Measurements from ENCODE around the gene FKBP1A.

FKBP1A gene

DNA sequence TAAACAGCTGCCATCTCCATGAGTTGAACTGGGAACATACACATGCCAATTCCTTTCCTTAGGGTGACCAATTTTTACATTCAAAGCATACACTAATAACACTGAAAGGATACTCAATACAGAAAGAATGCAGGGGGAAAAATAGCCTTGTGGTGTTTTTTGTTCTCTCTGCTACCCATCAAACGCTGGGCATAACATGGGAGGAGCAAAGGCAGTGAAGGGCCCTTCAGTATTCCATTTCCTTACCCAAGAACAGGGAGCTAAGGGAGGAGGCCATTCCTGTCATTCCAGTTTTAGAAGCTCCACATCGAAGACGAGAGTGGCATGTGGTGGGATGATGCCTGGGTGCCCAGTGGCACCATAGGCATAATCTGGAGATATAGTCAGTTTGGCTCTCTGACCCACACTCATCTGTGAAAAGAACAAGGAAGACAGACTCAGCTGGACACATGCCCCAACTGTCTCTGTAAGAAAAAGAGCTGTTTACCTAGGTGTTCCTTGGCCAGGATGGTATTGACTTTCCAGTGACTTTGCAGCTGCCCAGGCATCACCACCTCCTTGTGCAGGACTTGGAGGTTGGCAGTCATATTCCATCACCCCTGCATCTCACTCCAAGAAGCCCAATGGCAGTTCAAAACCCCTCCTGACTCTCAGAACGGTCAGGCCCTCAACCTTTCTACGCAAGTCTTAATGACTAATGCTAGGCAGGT, 20.9 kb downstream of the FKBP1A start:
- no peak for DNase-seq (ENCODE audit: insufficient read length)

GRCh38 chr20:1371202-1371782, 21.6 kb downstream of the FKBP1A start:
- DNase-seq (ENCODE audit: insufficient read length) (no peak), FAIRE-seq (no peak)
- TF ChIP-seq TAF1 (IDR thresholded peaks at IDR 0.05; ENCODE audit: borderline replicate concordance, low read depth, low read length): no peak
- TF ChIP-seq POLR2A (IDR thresholded peaks at IDR 0.05; ENCODE audit: low read depth, low read length): no peak
- TF ChIP-seq POLR2AphosphoS5 (IDR thresholded peaks at IDR 0.05; ENCODE audit: low read depth, low read length): no peak

More for the DNA sequence above, 20.9 kb downstream of the FKBP1A start:
- no peak for FAIRE-seq
- TF ChIP-seq POLR2AphosphoS5 (IDR thresholded peaks at IDR 0.05; ENCODE audit: low read depth, low read length): no peak
- TF ChIP-seq TAF1 (IDR thresholded peaks at IDR 0.05; ENCODE audit: borderline replicate concordance, low read depth, low read length): no peak
- no peak for TF ChIP-seq POLR2A (IDR thresholded peaks at IDR 0.05; ENCODE audit: low read depth, low read length)

DNA sequence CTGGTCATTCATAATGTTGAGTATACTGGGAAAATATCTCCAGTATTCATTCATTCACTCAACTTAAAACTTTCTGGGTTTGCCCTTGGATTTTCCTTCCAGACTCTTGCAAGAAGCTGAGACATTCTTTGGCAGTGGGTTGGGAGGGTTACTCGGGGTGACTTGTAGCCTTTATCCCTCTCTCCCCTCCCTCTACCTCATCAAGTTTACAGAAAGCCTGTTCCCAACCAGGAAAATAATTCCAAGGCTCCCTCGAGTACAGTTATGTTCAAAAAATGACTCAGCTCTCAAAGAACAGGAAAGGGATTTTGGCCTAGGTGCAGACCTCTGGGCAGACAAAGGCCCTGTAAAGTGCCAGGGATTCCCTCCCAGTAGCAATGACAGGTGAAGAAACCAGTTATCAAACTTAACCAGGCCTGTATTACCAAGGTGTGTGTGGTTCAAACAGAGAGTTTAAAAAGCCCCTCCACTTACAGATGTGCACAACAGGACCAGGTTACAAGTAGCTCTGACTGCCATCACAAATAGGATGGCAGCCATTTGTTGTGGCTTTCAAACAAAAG, 22.2 kb downstream of the FKBP1A start:
- FAIRE-seq: no peak
- TF ChIP-seq TAF1 (IDR thresholded peaks at IDR 0.05; ENCODE audit: borderline replicate concordance, low read depth, low read length) (no peak), POLR2A (IDR thresholded peaks at IDR 0.05; ENCODE audit: low read depth, low read length) (no peak), POLR2AphosphoS5 (IDR thresholded peaks at IDR 0.05; ENCODE audit: low read depth, low read length) (no peak)
- no peak for DNase-seq (ENCODE audit: insufficient read length)

- no peak for TF ChIP-seq POLR2AphosphoS5 (IDR thresholded peaks at IDR 0.05; ENCODE audit: low read depth, low read length)
- no peak for TF ChIP-seq POLR2A (IDR thresholded peaks at IDR 0.05; ENCODE audit: low read depth, low read length)
- no peak for TF ChIP-seq TAF1 (IDR thresholded peaks at IDR 0.05; ENCODE audit: borderline replicate concordance, low read depth, low read length)
- FAIRE-seq (no peak), DNase-seq (ENCODE audit: insufficient read length) (no peak)
These were observed 22.9 kb downstream of the FKBP1A start for GRCh38 chr20:1369970-1370369.

- TF ChIP-seq POLR2A (IDR thresholded peaks at IDR 0.05; ENCODE audit: low read depth, low read length) (no peak), TAF1 (IDR thresholded peaks at IDR 0.05; ENCODE audit: borderline replicate concordance, low read depth, low read length) (no peak)
- no peak for DNase-seq (ENCODE audit: insufficient read length)
These were observed 24.2 kb downstream of the FKBP1A start for GRCh38 chr20:1368448-1369199.

DNA sequence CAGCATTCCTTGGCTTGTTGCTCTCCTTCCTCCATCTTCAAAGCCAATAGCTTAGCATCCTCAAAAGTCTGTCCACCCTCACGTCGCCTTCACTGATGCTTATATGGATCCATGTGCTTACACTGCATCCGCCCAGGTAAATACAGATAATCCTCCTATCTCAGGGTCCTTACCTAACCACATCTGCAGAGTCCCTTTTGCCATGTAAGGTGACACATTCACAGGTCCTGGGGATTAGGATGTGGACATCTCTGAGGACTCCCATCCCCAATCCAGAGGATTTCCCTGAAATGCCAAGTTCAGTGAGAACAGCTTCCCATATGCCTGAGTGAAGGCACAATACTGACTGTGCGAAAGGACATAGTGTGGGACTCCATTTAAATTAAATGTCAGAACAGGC, 25.4 kb downstream of the FKBP1A start:
- DNase-seq (ENCODE audit: insufficient read length) (no peak), FAIRE-seq (no peak)

More at GRCh38 chr20:1368448-1369199, 24.2 kb downstream of the FKBP1A start:
- no peak for FAIRE-seq

DNA sequence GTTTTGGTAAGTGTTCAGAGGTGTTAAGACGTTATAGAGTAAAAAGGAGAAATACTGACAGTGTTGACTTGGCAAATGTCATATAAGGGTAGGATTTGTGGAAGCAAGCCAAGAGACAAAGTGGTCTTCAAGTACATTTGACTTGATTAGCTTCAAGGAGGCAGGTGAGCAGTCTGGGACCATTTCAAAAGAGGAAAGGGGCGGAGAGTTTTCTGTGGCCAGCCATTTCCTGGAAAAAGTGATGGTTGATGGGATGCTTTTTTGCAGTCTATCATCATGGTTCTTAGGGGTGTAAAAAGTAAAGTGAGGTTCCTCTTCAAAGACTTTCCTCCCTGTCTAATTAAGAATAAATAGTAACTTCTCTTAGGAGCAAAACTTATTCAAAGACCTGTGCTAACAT, 28.7 kb downstream of the FKBP1A start:
- DNase-seq (ENCODE audit: insufficient read length): no peak
- TF ChIP-seq POLR2AphosphoS5 (IDR thresholded peaks at IDR 0.05; ENCODE audit: low read depth, low read length) (no peak), TAF1 (IDR thresholded peaks at IDR 0.05; ENCODE audit: borderline replicate concordance, low read depth, low read length) (no peak), POLR2A (IDR thresholded peaks at IDR 0.05; ENCODE audit: low read depth, low read length) (no peak)
- FAIRE-seq: no peak

More for the DNA sequence above, 25.4 kb downstream of the FKBP1A start:
- TF ChIP-seq POLR2A (IDR thresholded peaks at IDR 0.05; ENCODE audit: low read depth, low read length): no peak
- TF ChIP-seq POLR2AphosphoS5 (IDR thresholded peaks at IDR 0.05; ENCODE audit: low read depth, low read length): no peak
- no peak for TF ChIP-seq TAF1 (IDR thresholded peaks at IDR 0.05; ENCODE audit: borderline replicate concordance, low read depth, low read length)

DNA sequence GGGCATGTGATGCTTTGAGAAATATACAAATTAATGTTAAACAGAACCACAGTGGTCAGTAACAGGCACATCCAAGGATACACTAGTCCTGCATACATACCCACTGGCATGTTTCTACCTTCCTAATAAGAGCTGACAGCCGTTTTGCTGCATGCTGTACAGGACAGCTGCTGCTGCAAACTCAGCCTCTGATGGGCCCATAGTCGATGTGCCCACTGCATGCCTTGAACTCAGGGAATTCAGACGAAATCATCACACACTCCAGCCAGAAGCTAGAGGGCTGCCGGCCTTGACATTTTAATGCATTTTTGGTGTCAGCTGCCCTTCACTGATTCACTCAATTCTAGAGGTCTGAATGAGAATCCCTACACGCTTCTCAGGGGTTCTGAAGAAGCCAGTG, 29.3 kb downstream of the FKBP1A start:
- FAIRE-seq: no peak
- no peak for TF ChIP-seq POLR2A (IDR thresholded peaks at IDR 0.05; ENCODE audit: low read depth, low read length)
- TF ChIP-seq POLR2AphosphoS5 (IDR thresholded peaks at IDR 0.05; ENCODE audit: low read depth, low read length): no peak
- no peak for TF ChIP-seq TAF1 (IDR thresholded peaks at IDR 0.05; ENCODE audit: borderline replicate concordance, low read depth, low read length)
- DNase-seq (ENCODE audit: insufficient read length): no peak

- DNase-seq (ENCODE audit: insufficient read length): no peak
- no peak for FAIRE-seq
- TF ChIP-seq POLR2AphosphoS5 (IDR thresholded peaks at IDR 0.05; ENCODE audit: low read depth, low read length): no peak
- TF ChIP-seq POLR2A (IDR thresholded peaks at IDR 0.05; ENCODE audit: low read depth, low read length): no peak
- no peak for TF ChIP-seq TAF1 (IDR thresholded peaks at IDR 0.05; ENCODE audit: borderline replicate concordance, low read depth, low read length)
These were observed 30.4 kb downstream of the FKBP1A start for GRCh38 chr20:1362484-1362883.

GRCh38 chr20:1360094-1360846, 32.6 kb downstream of the FKBP1A start:
- TF ChIP-seq POLR2AphosphoS5 (IDR thresholded peaks at IDR 0.05; ENCODE audit: low read depth, low read length): no peak
- TF ChIP-seq POLR2A (IDR thresholded peaks at IDR 0.05; ENCODE audit: low read depth, low read length): no peak
- no peak for TF ChIP-seq TAF1 (IDR thresholded peaks at IDR 0.05; ENCODE audit: borderline replicate concordance, low read depth, low read length)
- DNase-seq (ENCODE audit: insufficient read length) (no peak), FAIRE-seq (no peak)

All from GM12892 (cell line).